Hematopoietic multipotent progenitor cell treated with erythropoietin and hydrocortisone succinate and interleukin-3 and kit ligand, for 6 days (in vitro differentiated cells): ENCODE measurements around the gene LRRC8B.

Source experiments
- DNase-seq: peaks from one replicate; pipeline ENCODE4 v3.0.0-alpha.2; 2015

LRRC8B gene

GRCh38 chr1:89635825-89636815, 111.5 kb downstream of the LRRC8B start:
- DNase-seq, result no peak

GRCh38 chr1:89637496-89637895, 112.9 kb downstream of the LRRC8B start:
- DNase-seq, result no peak

- no peak for DNase-seq
These were observed 115.8 kb downstream of the LRRC8B start for GRCh38 chr1:89640440-89640839.

- no peak for DNase-seq
These were observed 117.2 kb downstream of the LRRC8B start for GRCh38 chr1:89641781-89642180.

- no peak for DNase-seq
These were observed 118.9 kb downstream of the LRRC8B start for GRCh38 chr1:89643577-89643976.

GRCh38 chr1:89644119-89644814, 119.6 kb downstream of the LRRC8B start:
- no peak for DNase-seq

- DNase-seq, result no peak
These were observed 121.6 kb downstream of the LRRC8B start for GRCh38 chr1:89646259-89646658.
